Esophagus muscularis mucosa (tissue), 3 donors: Measurements from ENCODE around the gene PROP1.

ENCODE experiments used
- POLR2AphosphoS5 ChIP-seq, 2 donors: sonication (generic); formaldehyde crosslinking; IDR thresholded peaks; one replicate each; pipeline ENCODE4 v1.6.1; 2017; ENCODE audit warnings: antibody characterized with exemption in 2 of 2
- TF ChIP-seq, protein P1 (sequence below), 3 experiments: fragments of 200-600 bp in 2 of 3; fragments of 450-650 bp in 1 of 3; sonication (generic) in 2 of 3; IDR thresholded peaks; one replicate each; pipeline ENCODE4 v1.5.1; 2017 to 2019; ENCODE audit warnings: antibody characterized with exemption in 3 of 3, mild to moderate bottlenecking in 2 of 3, moderate library complexity in 1 of 3

DNA sequence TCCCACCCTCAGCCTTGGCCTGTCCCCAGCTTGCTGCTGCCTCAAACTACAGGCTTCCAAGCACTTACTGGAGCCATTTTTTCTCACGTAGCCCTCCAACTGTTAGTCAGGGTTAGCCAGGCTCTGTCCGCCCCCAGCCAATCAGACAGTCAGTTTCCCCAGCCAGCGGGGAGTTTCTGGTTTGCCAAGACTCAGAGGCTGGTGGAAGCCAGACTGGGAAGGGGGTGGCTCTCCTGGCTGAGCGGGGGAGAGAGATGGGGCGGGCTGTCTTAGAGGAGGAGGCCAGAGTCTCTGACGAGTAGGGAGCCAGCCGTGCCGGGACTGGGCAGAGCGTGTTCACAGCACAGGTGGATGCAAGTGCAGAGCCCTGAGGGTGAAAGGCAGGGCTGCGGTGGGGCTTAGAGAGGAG lies 15.3 kb downstream of the PROP1 start:
- TF ChIP-seq POLR2AphosphoS5 (IDR thresholded peaks at IDR 0.05), result no peak
- TF ChIP-seq, protein P1, sequence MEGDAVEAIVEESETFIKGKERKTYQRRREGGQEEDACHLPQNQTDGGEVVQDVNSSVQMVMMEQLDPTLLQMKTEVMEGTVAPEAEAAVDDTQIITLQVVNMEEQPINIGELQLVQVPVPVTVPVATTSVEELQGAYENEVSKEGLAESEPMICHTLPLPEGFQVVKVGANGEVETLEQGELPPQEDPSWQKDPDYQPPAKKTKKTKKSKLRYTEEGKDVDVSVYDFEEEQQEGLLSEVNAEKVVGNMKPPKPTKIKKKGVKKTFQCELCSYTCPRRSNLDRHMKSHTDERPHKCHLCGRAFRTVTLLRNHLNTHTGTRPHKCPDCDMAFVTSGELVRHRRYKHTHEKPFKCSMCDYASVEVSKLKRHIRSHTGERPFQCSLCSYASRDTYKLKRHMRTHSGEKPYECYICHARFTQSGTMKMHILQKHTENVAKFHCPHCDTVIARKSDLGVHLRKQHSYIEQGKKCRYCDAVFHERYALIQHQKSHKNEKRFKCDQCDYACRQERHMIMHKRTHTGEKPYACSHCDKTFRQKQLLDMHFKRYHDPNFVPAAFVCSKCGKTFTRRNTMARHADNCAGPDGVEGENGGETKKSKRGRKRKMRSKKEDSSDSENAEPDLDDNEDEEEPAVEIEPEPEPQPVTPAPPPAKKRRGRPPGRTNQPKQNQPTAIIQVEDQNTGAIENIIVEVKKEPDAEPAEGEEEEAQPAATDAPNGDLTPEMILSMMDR (IDR thresholded peaks at IDR 0.05), result no peak
